Upper lobe of left lung (tissue), 4 donors: ENCODE data around the gene TTLL12.

ENCODE experiments used
- CTCF ChIP-seq, 6 experiments: fragments of 450-650 bp in 4 of 6; fragments of 200-600 bp in 2 of 6; sonication (generic) in 2 of 6; IDR thresholded peaks; one replicate each; pipeline ENCODE4 v1.5.1; 2016 to 2019; ENCODE audit warnings: antibody characterized with exemption in 6 of 6
- EP300 ChIP-seq, 4 donors: sonication (generic); formaldehyde crosslinking; IDR thresholded peaks; one replicate each; pipeline ENCODE4 v1.5.1; 2017; ENCODE audit warnings: antibody characterized with exemption in 4 of 4, control low read depth in 2 of 4
- POLR2A ChIP-seq, 4 donors: fragments of 450-650 bp; IDR thresholded peaks; one replicate each; pipeline ENCODE4 v1.5.1; 2016 to 2017; ENCODE audit warnings: antibody characterized with exemption in 4 of 4, mild to moderate bottlenecking in 2 of 4
- POLR2AphosphoS5 ChIP-seq, 2 donors: sonication (generic); formaldehyde crosslinking; IDR thresholded peaks; one replicate each; pipeline ENCODE4 v1.5.1; 2017; ENCODE audit warnings: antibody characterized with exemption in 2 of 2

- no peak for TF ChIP-seq POLR2AphosphoS5 (IDR thresholded peaks at IDR 0.05)
- TF ChIP-seq CTCF (IDR thresholded peaks at IDR 0.05) = no peak
- no peak for TF ChIP-seq POLR2A (IDR thresholded peaks at IDR 0.05)
- TF ChIP-seq EP300 (IDR thresholded peaks at IDR 0.05) = no peak
These were observed 27.0 kb upstream of the TTLL12 start for GRCh38 chr22:43213962-43214361.
